ENCODE data around the gene AOPEP.

GRCh38 chr9:95097279-95097678, 370.8 kb downstream of the AOPEP start:
- no peak for TF ChIP-seq CTCF (IDR thresholded peaks at IDR 0.05 in 8 of 11, conservative IDR thresholded peaks at IDR 0.05 in 3 of 11)
- TF ChIP-seq POLR2AphosphoS5 (IDR thresholded peaks at IDR 0.05) = no peak

All from spleen (tissue), 7 donors.